Cardiac muscle cell (in vitro differentiated cells and primary cell): ENCODE results near the gene LAMC1. TPM values are rescaled to one million over a fixed set of nuclear protein-coding genes. Genes with fewer than 3 reads are reported as not detected.

Experiments
- DNase-seq, 2 donors: peaks; one replicate each; pipeline versions ENCODE4 v3.0.0 to v3.0.0-alpha.2; 2010 to 2017; ENCODE audit warnings: low read depth in 1 of 2, low spot score in 1 of 2
- H3K27ac ChIP-seq: fragments of 200-600 bp; sonication (generic); 2 replicates; pipeline ENCODE4 v1.5.1; 2016
- H3K27me3 ChIP-seq: fragments of 200-600 bp; sonication (generic); 2 replicates; pipeline ENCODE4 v1.6.0; 2016; ENCODE audit warnings: control low read depth
- H3K36me3 ChIP-seq: fragments of 200-600 bp; sonication (generic); 2 replicates; pipeline ENCODE4 v1.5.1; 2016; ENCODE audit warnings: control low read depth
- H3K4me1 ChIP-seq: fragments of 200-600 bp; sonication (generic); 2 replicates; pipeline ENCODE4 v1.8.1; 2017; ENCODE audit warnings: low read depth, mild to moderate bottlenecking, mixed run types
- H3K4me3 ChIP-seq: fragments of 200-600 bp; sonication (generic); 2 replicates; pipeline ENCODE4 v1.5.1; 2016; ENCODE audit warnings: mild to moderate bottlenecking
- H3K9me3 ChIP-seq: fragments of 200-600 bp; sonication (generic); 2 replicates; pipeline ENCODE4 v1.5.1; 2017; ENCODE audit warnings: low read depth, mild to moderate bottlenecking, control low read depth
- polyA plus RNA-seq: library from polyadenylated mRNA; unstranded; fragments of >200 nt; fragmentation: Nextera tagmentation; extraction: Ambion mirVana; gene quantifications from 2 replicates; pipeline ENCODE4 v1.2.1, GENCODE V29; 2016
- total RNA-seq: library from RNA; depleted of rRNA; stranded (reverse); fragments of >200 nt; gene quantifications from 2 replicates; pipeline ENCODE4 v1.2.3, GENCODE V29; 2016
- TF ChIP-seq, protein P1 (sequence below): IDR thresholded peaks from 2 replicates; pipeline ENCODE4 v1.5.1; 2012; ENCODE audit warnings: low read depth, mild to moderate bottlenecking, low read length

LAMC1 gene
- total and polyA plus RNA-seq, 2 experiments from 2014 or later: 66.4 to 329 TPM

DNA sequence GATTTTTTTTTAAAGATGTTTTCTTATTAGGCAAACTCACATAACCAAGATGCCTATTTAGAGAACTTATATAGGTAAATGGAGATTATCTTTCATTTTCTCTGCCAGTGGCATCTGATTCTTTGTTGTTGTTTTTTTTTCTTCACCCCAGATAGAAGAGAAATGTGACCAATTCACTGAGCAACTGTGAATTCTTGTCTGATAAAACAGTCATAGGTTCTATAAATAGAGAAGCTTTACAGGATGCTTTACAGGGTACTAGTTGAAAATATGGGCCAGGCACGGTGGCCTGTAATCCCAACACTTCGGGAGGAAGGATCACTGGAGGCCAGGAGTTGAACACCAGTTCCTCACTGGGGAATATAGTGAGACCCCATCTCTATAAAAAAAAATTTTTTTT, 112.1 kb downstream of the LAMC1 start:
- Histone ChIP-seq H3K4me1 (peaks cover 6% of the 10 kb centered on the region), H3K4me3 (no peak overlapping the region), H3K9me3 (no peaks in the 10 kb centered on the region), H3K36me3 (peaks cover 78% of the 10 kb centered on the region), H3K27me3 (no peaks in the 10 kb centered on the region), H3K27ac (no peak overlapping the region)
- TF ChIP-seq, protein P1, sequence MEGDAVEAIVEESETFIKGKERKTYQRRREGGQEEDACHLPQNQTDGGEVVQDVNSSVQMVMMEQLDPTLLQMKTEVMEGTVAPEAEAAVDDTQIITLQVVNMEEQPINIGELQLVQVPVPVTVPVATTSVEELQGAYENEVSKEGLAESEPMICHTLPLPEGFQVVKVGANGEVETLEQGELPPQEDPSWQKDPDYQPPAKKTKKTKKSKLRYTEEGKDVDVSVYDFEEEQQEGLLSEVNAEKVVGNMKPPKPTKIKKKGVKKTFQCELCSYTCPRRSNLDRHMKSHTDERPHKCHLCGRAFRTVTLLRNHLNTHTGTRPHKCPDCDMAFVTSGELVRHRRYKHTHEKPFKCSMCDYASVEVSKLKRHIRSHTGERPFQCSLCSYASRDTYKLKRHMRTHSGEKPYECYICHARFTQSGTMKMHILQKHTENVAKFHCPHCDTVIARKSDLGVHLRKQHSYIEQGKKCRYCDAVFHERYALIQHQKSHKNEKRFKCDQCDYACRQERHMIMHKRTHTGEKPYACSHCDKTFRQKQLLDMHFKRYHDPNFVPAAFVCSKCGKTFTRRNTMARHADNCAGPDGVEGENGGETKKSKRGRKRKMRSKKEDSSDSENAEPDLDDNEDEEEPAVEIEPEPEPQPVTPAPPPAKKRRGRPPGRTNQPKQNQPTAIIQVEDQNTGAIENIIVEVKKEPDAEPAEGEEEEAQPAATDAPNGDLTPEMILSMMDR: no peak
- DNase-seq: no peak

DNA sequence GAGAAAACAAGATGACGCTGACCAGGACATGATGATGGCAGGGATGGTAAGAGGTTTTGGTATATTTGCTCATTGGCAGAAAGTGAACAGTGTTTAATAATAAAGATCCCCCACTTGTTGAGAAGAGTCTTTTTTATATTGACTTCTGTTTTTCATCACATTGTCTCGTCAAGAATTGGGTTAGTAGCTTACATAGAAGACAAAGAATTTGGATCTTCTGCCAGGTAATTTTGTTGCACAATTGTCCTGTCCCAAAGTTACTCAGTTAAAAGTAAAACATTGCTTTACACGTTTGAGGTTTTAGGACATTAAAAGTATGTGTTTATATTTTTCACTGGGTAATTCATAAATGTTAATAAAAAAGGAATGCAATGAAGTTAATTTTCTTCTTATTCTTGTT, 114.6 kb downstream of the LAMC1 start:
- H3K27me3 ChIP-seq: no peaks in the 10 kb centered on the region
- TF ChIP-seq, protein P1: no peak
- peaks cover 72% of the 10 kb centered on the region for H3K36me3 ChIP-seq
- no peak overlapping the region for H3K4me3 ChIP-seq
- no peaks in the 10 kb centered on the region for H3K9me3 ChIP-seq
- H3K27ac ChIP-seq: no peak overlapping the region
- peak in 1 of 2 donors; percentile 37 for DNase-seq
- peaks cover 6% of the 10 kb centered on the region for H3K4me1 ChIP-seq

DNA sequence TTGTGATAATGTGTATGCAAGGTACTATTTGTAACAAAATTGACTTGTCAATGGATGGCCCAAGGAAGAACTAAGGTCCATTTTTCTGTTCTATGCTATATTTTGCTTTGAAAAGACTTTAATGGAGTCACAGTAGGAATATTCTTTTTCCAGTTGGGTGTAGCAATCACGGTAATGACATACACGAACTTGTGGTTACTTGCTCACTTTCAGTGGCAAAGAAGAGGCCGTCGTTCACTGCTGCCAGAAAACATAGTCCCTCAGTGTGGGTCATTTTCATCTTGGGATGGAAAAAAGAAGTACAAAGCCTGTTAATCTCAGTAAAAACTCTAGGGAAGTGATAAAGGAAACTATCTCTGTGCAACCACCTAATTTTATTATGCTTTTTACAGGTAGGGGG, 115.1 kb downstream of the LAMC1 start:
- TF ChIP-seq, protein P1: no peak
- no peak for DNase-seq
- no peaks in the 10 kb centered on the region for H3K9me3 ChIP-seq
- H3K27me3 ChIP-seq: no peaks in the 10 kb centered on the region
- H3K36me3 ChIP-seq: peaks cover 67% of the 10 kb centered on the region
- no peak overlapping the region for H3K4me3 ChIP-seq
- no peak overlapping the region for H3K27ac ChIP-seq
- H3K4me1 ChIP-seq: peaks cover 6% of the 10 kb centered on the region

DNA sequence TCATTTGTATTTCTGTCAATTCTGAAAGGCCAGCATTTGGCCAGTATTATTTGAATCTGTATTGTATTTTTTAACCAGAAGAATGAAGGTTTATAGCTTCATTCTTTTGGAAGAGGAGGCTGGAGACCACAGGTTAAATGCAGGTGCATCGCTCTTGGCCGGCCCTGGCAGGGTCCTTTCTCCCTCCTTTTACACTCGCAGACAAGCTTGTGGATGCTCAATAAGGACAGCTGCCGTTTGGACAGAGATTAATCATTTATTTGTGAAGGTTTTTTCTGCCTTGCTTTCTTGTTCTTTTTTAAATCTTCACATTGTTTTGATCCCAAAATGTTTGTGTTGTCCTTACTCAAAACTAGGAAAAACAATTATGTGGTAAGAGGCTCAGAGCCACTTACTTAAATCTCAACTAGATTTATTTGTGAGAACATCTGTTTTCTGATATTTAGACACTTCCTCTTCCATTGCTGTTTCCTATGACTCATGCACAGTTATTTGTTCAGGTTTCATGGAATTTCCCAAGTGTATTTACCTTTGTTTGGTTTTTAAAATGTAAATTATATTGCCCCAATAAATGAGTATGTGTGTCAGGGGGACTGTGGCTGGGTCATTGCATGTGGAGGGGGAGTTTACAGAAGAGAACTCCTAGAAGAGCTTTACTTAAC, 116.2 kb downstream of the LAMC1 start:
- peak in 1 of 2 donors; percentile 55 for DNase-seq
- no peak overlapping the region for H3K27ac ChIP-seq
- no peaks in the 10 kb centered on the region for H3K9me3 ChIP-seq
- no peaks in the 10 kb centered on the region for H3K27me3 ChIP-seq
- H3K36me3 ChIP-seq: peaks cover 61% of the 10 kb centered on the region
- TF ChIP-seq, protein P1: no peak
- no peak overlapping the region for H3K4me3 ChIP-seq
- H3K4me1 ChIP-seq: peaks cover 6% of the 10 kb centered on the region

DNA sequence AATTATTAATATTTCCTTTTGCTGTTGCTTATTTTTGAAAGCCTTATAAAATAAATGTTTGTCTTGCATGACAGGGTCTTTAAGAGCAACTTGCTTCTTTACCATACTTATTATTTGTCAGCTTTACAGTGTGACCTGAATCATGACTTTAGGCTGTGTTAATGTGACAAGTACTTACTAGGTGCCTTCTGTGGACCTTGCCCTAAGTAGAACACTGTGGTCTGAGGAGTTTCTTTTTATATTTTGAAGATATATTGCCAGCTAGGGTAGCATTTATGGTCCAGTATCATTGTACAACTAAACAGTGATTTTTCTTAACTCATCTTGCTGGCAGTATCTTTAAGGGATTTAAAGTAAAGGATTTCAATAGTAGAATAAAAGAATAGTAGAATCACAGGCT, 117.4 kb downstream of the LAMC1 start:
- H3K9me3 ChIP-seq: no peaks in the 10 kb centered on the region
- TF ChIP-seq, protein P1: no peak
- no peak for DNase-seq
- H3K36me3 ChIP-seq: peaks cover 51% of the 10 kb centered on the region
- no peaks in the 10 kb centered on the region for H3K27me3 ChIP-seq
- H3K4me1 ChIP-seq: no peaks in the 10 kb centered on the region
- no peak overlapping the region for H3K27ac ChIP-seq
- no peak overlapping the region for H3K4me3 ChIP-seq
